ENCODE measurements around the gene ZNF268.

The ZNF268 gene

GRCh38 chr12:133181238-133181959 is at the start of gene ZNF268:
TSS of gene ZNF268 (plus strand) at chr12:133181495. CDS start at chr12:133181998, 503 bp downstream.
- peak; percentile 88 for DNase-seq (ENCODE audit: low spot score)

- DNase-seq (ENCODE audit: low spot score): no peak
Observed at GRCh38 chr12:133135747-133136146, 45.5 kb upstream of the ZNF268 start.

GRCh38 chr12:133145981-133146380 is 35.3 kb upstream of the ZNF268 start:
- no peak for DNase-seq (ENCODE audit: low spot score)

GRCh38 chr12:133156125-133156690 is 25.1 kb upstream of the ZNF268 start:
- no peak for DNase-seq (ENCODE audit: low spot score)

GRCh38 chr12:133165776-133166175 is 15.5 kb upstream of the ZNF268 start:
- DNase-seq (ENCODE audit: low spot score): no peak

- no peak for DNase-seq (ENCODE audit: low spot score)
Observed at GRCh38 chr12:133172491-133172890, 8.8 kb upstream of the ZNF268 start.

- no peak for DNase-seq (ENCODE audit: low spot score)
Observed at GRCh38 chr12:133174901-133175300, 6.4 kb upstream of the ZNF268 start.

GRCh38 chr12:133180669-133181068 is 626 bp upstream of the ZNF268 start:
- DNase-seq (ENCODE audit: low spot score): no peak

GRCh38 chr12:133190176-133190575 is 8.9 kb downstream of the ZNF268 start:
- DNase-seq (ENCODE audit: low spot score): no peak

GRCh38 chr12:133192847-133193246 is 11.6 kb downstream of the ZNF268 start:
- DNase-seq (ENCODE audit: low spot score): no peak

GRCh38 chr12:133201888-133202287 is 20.6 kb downstream of the ZNF268 start:
- DNase-seq (ENCODE audit: low spot score): no peak

GRCh38 chr12:133202493-133203343 is 21.4 kb downstream of the ZNF268 start:
- DNase-seq (ENCODE audit: low spot score): no peak

GRCh38 chr12:133203344-133204263 is 22.3 kb downstream of the ZNF268 start:
- no peak for DNase-seq (ENCODE audit: low spot score)

GRCh38 chr12:133204264-133204603 is 22.9 kb downstream of the ZNF268 start:
- no peak for DNase-seq (ENCODE audit: low spot score)

GRCh38 chr12:133206390-133206789 is 25.1 kb downstream of the ZNF268 start:
- DNase-seq (ENCODE audit: low spot score): no peak

GRCh38 chr12:133215724-133216123 is 34.4 kb downstream of the ZNF268 start:
- DNase-seq (ENCODE audit: low spot score): no peak

- DNase-seq (ENCODE audit: low spot score): no peak
Observed at GRCh38 chr12:133217219-133217618, 35.9 kb downstream of the ZNF268 start.

- no peak for DNase-seq (ENCODE audit: low spot score)
Observed at GRCh38 chr12:133220521-133220920, 39.2 kb downstream of the ZNF268 start.

GRCh38 chr12:133221241-133221640 is 39.9 kb downstream of the ZNF268 start:
- no peak for DNase-seq (ENCODE audit: low spot score)

- no peak for DNase-seq (ENCODE audit: low spot score)
Observed at GRCh38 chr12:133222211-133222610, 40.9 kb downstream of the ZNF268 start.

GRCh38 chr12:133225527-133225926 is 44.2 kb downstream of the ZNF268 start:
- DNase-seq (ENCODE audit: low spot score): no peak

- no peak for DNase-seq (ENCODE audit: low spot score)
Observed at GRCh38 chr12:133226690-133227089, 45.4 kb downstream of the ZNF268 start.
